ENCODE measurements around the gene SLC25A21. TPM values are rescaled to one million over a fixed set of nuclear protein-coding genes. Genes with fewer than 3 reads are reported as not detected.

The SLC25A21 gene
- total and polyA plus RNA-seq, 2 experiments from 2014 or later = 10.6 to 12.1 TPM

- no peaks in the 10 kb centered on the region for H3K36me3 ChIP-seq (ENCODE audit: insufficient read depth)
- H3K27me3 ChIP-seq (ENCODE audit: insufficient read depth) = no peaks in the 10 kb centered on the region
- H4K20me1 ChIP-seq (replicated peaks; ENCODE audit: insufficient read depth) = peaks cover 5% of the 10 kb centered on the region; the same call in 1 of the 2 replicates
- DNase-seq (ENCODE audit: low spot score) (no peak), ATAC-seq (no peak)
- Mint-ChIP-seq H3K9me3 (no peaks in the 10 kb centered on the region), H3K4me1 (peaks cover 17% of the 10 kb centered on the region), H3K4me3 (no peak overlapping the region), H3K36me3 (ENCODE audit: low read depth) (no peaks in the 10 kb centered on the region), H3K27me3 (ENCODE audit: insufficient read depth, low read depth, poor library complexity) (peaks cover 3% of the 10 kb centered on the region), H3K27ac (no peak overlapping the region)
- H3K79me2 ChIP-seq (replicated peaks; ENCODE audit: insufficient read depth) = no peaks in the 10 kb centered on the region
- no peak overlapping the region for H3K27ac ChIP-seq (ENCODE audit: low read depth)
- H2AFZ ChIP-seq = no peak overlapping the region
- TF ChIP-seq ZNF462 (CRISPR knock-in tag; IDR thresholded peaks at IDR 0.05) = no peak
- no peak for TF ChIP-seq STAT1 (IDR thresholded peaks at IDR 0.05; ENCODE audit: unreplicated experiment)
- no peak for TF ChIP-seq ZNF114 (CRISPR knock-in tag; IDR thresholded peaks at IDR 0.05)
- TF ChIP-seq EZH2phosphoT487 (IDR thresholded peaks at IDR 0.05; ENCODE audit: unreplicated experiment) = no peak
- no peak for TF ChIP-seq CTCF (conservative IDR thresholded peaks at IDR 0.05; ENCODE audit: low read depth in 2 of 2)
- TF ChIP-seq REST (IDR thresholded peaks at IDR 0.05; ENCODE audit: unreplicated experiment) = no peak
- no peak for TF ChIP-seq JUNB (IDR thresholded peaks at IDR 0.05; ENCODE audit: unreplicated experiment)
- no peak for TF ChIP-seq ETS1 (IDR thresholded peaks at IDR 0.05)
- no peak for TF ChIP-seq EZH2 (IDR thresholded peaks at IDR 0.05; ENCODE audit: low read depth, unreplicated experiment)
- H3F3A ChIP-seq (replicated peaks; ENCODE audit: low read depth) = no peaks in the 10 kb centered on the region
- H3K9me2 ChIP-seq (ENCODE audit: insufficient read depth) = no peaks in the 10 kb centered on the region
- no peak overlapping the region for H3K4me3 ChIP-seq
- no peak overlapping the region for H3K4me2 ChIP-seq
- H3K4me1 ChIP-seq (ENCODE audit: insufficient read depth) = peaks cover 7% of the 10 kb centered on the region; the same call in 1 of the 2 replicates
Observed at GRCh38 chr14:36726128-36726527, 446.3 kb downstream of the SLC25A21 start.

Data from GM23338 (cell line).